CD4-positive, CD25-positive, alpha-beta regulatory T cell (primary cell): ENCODE measurements around the gene NUBP1. TPM values are rescaled to one million over a fixed set of nuclear protein-coding genes. Genes with fewer than 3 reads are reported as not detected.

Experiments
- polyA plus RNA-seq, 4 donors: library from polyadenylated mRNA; unstranded; fragments of 300-500 nt; fragmentation: Illumina TruSeq; gene quantifications; one replicate each; pipeline ENCODE4 v1.2.3, GENCODE V29; 2021
- total RNA-seq: library from RNA; stranded (reverse); gene quantifications from one replicate; pipeline ENCODE4 v1.2.3, GENCODE V29; 2022

Gene NUBP1
- total and polyA plus RNA-seq, 5 donors from 2014 or later, result 23.2 to 44.4 (median 42.1) TPM

Other genes starting within 250 kb of the NUBP1 start
- gene EMP2, start 163.2 kb upstream of the NUBP1 start, total RNA-seq, result not detected
- gene EMP2, start 163.2 kb upstream of the NUBP1 start, polyA plus RNA-seq, result not detected
- gene TEKT5, start 48.9 kb upstream of the NUBP1 start, total RNA-seq, result not detected
- gene TEKT5, start 48.9 kb upstream of the NUBP1 start, polyA plus RNA-seq, result under 1 TPM in 1 of 4 donors, not detected in 3; 0.24 TPM
- gene TVP23A, start 75.0 kb downstream of the NUBP1 start, total RNA-seq, result 0.20 TPM
- not detected for gene TVP23A, start 75.0 kb downstream of the NUBP1 start, polyA plus RNA-seq
- 35.0 TPM for gene CIITA, start 133.4 kb downstream of the NUBP1 start, total RNA-seq
- gene CIITA, start 133.4 kb downstream of the NUBP1 start, polyA plus RNA-seq, result 1 to 10 TPM; 1.9 to 5.5 (median 3.0) TPM
- gene DEXI, start 198.6 kb downstream of the NUBP1 start, total RNA-seq, result 15.7 TPM
- gene DEXI, start 198.6 kb downstream of the NUBP1 start, polyA plus RNA-seq, result 10 to 100 TPM; 49.4 to 53.5 (median 51.8) TPM
- gene CLEC16A, start 200.7 kb downstream of the NUBP1 start, total RNA-seq, result 38.9 TPM
- gene CLEC16A, start 200.7 kb downstream of the NUBP1 start, polyA plus RNA-seq, result 10 to 100 TPM; 11.8 to 16.0 (median 12.1) TPM